ENCODE results near the gene ERVV-1. TPM values are rescaled to one million over a fixed set of nuclear protein-coding genes. Genes with fewer than 3 reads are reported as not detected.

Gene ERVV-1
- total RNA-seq, 1 donor from 2014 or later = not detected

- Histone ChIP-seq H3K27me3 (no peaks in the 10 kb centered on the region), H3K36me3 (no peaks in the 10 kb centered on the region), H3K4me1 (peaks cover under 1% of the 10 kb centered on the region), H3K9me3 (no peaks in the 10 kb centered on the region), H3K27ac (no peak overlapping the region), H3K4me3 (no peak overlapping the region)
- no peak for DNase-seq (ENCODE audit: extremely low spot score in 2 of 2)
- intact Hi-C loops (cut with DNase I) = no loop called here
- TF ChIP-seq POLR2AphosphoS5 (IDR thresholded peaks at IDR 0.05; ENCODE audit: insufficient read depth in 1 of 2, low read depth in 1 of 2) (no peak), POLR2A (IDR thresholded peaks at IDR 0.05) (no peak)
- TF ChIP-seq, protein P1, sequence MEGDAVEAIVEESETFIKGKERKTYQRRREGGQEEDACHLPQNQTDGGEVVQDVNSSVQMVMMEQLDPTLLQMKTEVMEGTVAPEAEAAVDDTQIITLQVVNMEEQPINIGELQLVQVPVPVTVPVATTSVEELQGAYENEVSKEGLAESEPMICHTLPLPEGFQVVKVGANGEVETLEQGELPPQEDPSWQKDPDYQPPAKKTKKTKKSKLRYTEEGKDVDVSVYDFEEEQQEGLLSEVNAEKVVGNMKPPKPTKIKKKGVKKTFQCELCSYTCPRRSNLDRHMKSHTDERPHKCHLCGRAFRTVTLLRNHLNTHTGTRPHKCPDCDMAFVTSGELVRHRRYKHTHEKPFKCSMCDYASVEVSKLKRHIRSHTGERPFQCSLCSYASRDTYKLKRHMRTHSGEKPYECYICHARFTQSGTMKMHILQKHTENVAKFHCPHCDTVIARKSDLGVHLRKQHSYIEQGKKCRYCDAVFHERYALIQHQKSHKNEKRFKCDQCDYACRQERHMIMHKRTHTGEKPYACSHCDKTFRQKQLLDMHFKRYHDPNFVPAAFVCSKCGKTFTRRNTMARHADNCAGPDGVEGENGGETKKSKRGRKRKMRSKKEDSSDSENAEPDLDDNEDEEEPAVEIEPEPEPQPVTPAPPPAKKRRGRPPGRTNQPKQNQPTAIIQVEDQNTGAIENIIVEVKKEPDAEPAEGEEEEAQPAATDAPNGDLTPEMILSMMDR (IDR thresholded peaks at IDR 0.05) = no peak
Observed at GRCh38 chr19:52997975-52998374, 15.7 kb upstream of the ERVV-1 start.

DNA sequence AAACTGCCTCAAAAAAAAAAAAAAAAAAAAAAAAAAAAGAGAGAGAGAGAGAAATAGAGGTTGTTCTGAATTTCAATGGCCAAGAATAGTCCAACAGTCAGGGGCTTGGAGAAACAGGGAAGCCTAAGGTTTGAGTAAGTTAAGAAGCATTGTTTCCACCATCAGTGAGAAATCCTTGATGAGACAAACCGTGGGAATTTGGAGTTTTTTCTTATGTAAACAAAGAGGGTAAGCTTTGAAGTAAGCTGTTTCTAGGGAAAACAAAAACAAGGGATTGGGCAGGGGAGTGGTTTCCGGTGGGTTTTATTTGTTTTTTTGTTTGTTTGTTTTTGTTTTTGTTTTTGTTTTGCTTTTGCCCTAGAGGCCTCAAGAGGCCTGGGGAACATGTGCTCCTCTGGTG is 11.2 kb upstream of the ERVV-1 start:
- intact Hi-C loops (cut with DNase I) = no loop called here
- no peaks in the 10 kb centered on the region for H3K36me3 ChIP-seq
- DNase-seq (ENCODE audit: extremely low spot score in 2 of 2) = no peak

DNA sequence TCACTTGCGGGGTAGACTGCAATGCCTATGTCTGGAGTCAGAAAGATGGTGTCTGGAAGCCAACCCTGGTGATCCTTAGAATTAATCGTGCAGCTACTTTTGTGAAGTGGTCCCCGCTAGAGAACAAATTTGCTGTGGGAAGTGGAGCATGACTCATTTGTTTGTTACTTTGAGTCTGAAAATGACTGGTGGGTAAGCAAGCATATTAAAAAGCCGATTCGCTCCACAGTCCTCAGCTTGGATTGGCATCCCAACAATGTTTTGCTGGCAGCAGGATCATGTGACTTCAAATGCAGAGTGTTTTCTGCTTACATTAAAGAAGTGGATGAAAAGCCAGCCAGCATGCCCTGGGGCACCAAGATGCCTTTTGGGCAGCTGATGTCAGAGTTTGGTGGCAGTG is 9.5 kb upstream of the ERVV-1 start:
- intact Hi-C loops (cut with DNase I) = no loop called here
- TF ChIP-seq POLR2A (IDR thresholded peaks at IDR 0.05) (no peak), POLR2AphosphoS5 (IDR thresholded peaks at IDR 0.05; ENCODE audit: insufficient read depth in 1 of 2, low read depth in 1 of 2) (no peak)
- TF ChIP-seq, protein P1 (IDR thresholded peaks at IDR 0.05) = no peak
- Histone ChIP-seq H3K4me3 (no peak overlapping the region), H3K27me3 (no peaks in the 10 kb centered on the region), H3K27ac (no peak overlapping the region), H3K4me1 (no peaks in the 10 kb centered on the region), H3K9me3 (no peaks in the 10 kb centered on the region), H3K36me3 (no peaks in the 10 kb centered on the region)
- DNase-seq (ENCODE audit: extremely low spot score in 2 of 2) = no peak

More for the DNA sequence above, 11.2 kb upstream of the ERVV-1 start:
- Histone ChIP-seq H3K4me3 (no peak overlapping the region), H3K4me1 (no peaks in the 10 kb centered on the region), H3K9me3 (no peaks in the 10 kb centered on the region), H3K27me3 (no peaks in the 10 kb centered on the region), H3K27ac (no peak overlapping the region)
- TF ChIP-seq POLR2AphosphoS5 (IDR thresholded peaks at IDR 0.05; ENCODE audit: insufficient read depth in 1 of 2, low read depth in 1 of 2) = no peak
- TF ChIP-seq, protein P1 (IDR thresholded peaks at IDR 0.05) = no peak
- no peak for TF ChIP-seq POLR2A (IDR thresholded peaks at IDR 0.05)

DNA sequence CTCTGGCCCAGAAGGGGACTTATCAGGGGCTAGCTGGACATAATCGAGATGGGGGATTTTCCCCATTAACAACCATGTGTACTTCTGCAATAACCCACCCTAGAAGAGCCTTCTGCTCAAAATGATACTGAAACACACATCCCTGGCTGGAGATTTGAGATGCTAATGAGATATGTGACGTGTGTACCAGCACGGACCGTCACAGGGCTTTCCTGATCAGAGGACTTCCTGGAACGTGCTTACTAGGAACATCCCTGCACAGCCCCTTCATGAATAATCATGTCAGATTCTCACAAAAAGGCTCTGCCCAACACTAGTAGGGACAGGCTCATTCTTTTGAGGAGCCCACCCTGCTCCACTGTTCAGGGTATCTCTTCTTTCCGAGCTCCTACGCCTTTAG is 6.5 kb upstream of the ERVV-1 start:
- no peaks in the 10 kb centered on the region for H3K27me3 ChIP-seq
- intact Hi-C loops (cut with DNase I) = no loop called here
- no peak for DNase-seq (ENCODE audit: extremely low spot score in 2 of 2)
- H3K27ac ChIP-seq = no peak overlapping the region
- no peak overlapping the region for H3K4me3 ChIP-seq
- H3K36me3 ChIP-seq = no peaks in the 10 kb centered on the region
- H3K9me3 ChIP-seq = no peaks in the 10 kb centered on the region
- no peak for TF ChIP-seq POLR2A (IDR thresholded peaks at IDR 0.05)
- no peak for TF ChIP-seq POLR2AphosphoS5 (IDR thresholded peaks at IDR 0.05; ENCODE audit: insufficient read depth in 1 of 2, low read depth in 1 of 2)
- TF ChIP-seq, protein P1 (IDR thresholded peaks at IDR 0.05) = no peak
- H3K4me1 ChIP-seq = no peaks in the 10 kb centered on the region

DNA sequence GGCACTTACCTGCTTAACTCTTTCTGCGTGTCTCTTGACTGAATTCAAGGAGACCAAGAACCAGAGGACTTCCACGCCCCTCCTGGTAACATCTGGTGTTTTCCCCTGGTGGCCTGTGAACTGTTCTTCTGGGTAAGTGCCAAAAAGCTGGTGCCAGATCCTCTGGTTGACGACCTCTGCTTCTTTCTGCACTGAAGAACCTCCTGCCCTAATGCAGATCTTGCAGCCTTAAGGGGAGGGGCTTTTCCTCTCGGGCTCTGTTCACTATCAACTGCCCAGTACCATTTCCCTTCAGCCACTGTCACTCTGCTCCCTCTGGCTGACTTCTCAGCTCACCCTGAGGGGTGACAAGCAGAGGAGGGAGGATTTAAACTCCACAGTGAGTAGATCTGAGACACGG is 6.1 kb upstream of the ERVV-1 start:
- DNase-seq (ENCODE audit: extremely low spot score in 2 of 2) = no peak
- no peak overlapping the region for H3K4me3 ChIP-seq
- intact Hi-C loops (cut with DNase I) = no loop called here
- H3K9me3 ChIP-seq = no peaks in the 10 kb centered on the region
- H3K27ac ChIP-seq = no peak overlapping the region
- H3K36me3 ChIP-seq = no peaks in the 10 kb centered on the region
- H3K4me1 ChIP-seq = no peaks in the 10 kb centered on the region
- no peak for TF ChIP-seq POLR2AphosphoS5 (IDR thresholded peaks at IDR 0.05; ENCODE audit: insufficient read depth in 1 of 2, low read depth in 1 of 2)
- TF ChIP-seq, protein P1 (IDR thresholded peaks at IDR 0.05) = no peak
- TF ChIP-seq POLR2A (IDR thresholded peaks at IDR 0.05) = no peak
- no peaks in the 10 kb centered on the region for H3K27me3 ChIP-seq
